Endothelial cell of umbilical vein (primary cell): ENCODE data around the gene PPP1R9A. TPM values are rescaled to one million over a fixed set of nuclear protein-coding genes. Genes with fewer than 3 reads are reported as not detected.

Experiments used
- BruUV-seq: library from RNA; stranded (reverse); fragments of 400-500 nt; replicated peaks from 2 replicates; lab custom pipeline; 2021; lab: Mats Ljungman, UMichigan
- CTCF ChIA-PET: fragments of 300-600, 350-600 bp; sonication (Branson Sonifier 250); formaldehyde crosslinking; loops from one replicate; lab custom pipeline; 2021; ENCODE audit warnings: antibody characterized with exemption, inconsistent platforms; lab: Charles Lee
- POLR2A ChIA-PET: fragments of 300-600, 350-600 bp; sonication (Branson Sonifier 250); formaldehyde crosslinking; loops from one replicate; lab custom pipeline; 2021; ENCODE audit warnings: antibody characterized with exemption, inconsistent platforms; lab: Charles Lee
- DNase-seq: peaks from one replicate; pipeline ENCODE4 v3.0.0-alpha.2; 2011; ENCODE audit warnings: low read depth, low spot score
- FAIRE-seq: peaks from 2 replicates; lab custom pipeline; 2011; peaks lifted over from hg19 to GRCh38; lab: Jason Lieb, UNC
- H2AFZ ChIP-seq: 2 replicates; pipeline ENCODE4 v1.6.0; 2012; ENCODE audit warnings: low read depth, low read length, control low read depth, inconsistent platforms
- H3K27ac ChIP-seq: 2 replicates; pipeline ENCODE4 v1.5.1; 2011; ENCODE audit warnings: low read depth, mild to moderate bottlenecking, control low read depth, low read length, moderate library complexity; ENCODE audit not compliant: insufficient read depth
- H3K27me3 ChIP-seq, 2 experiments: 2 replicates each; pipeline versions ENCODE4 v1.6.0 to v1.6.1; 2011; ENCODE audit warnings: low read length in 2 of 2, mixed read lengths in 1 of 2; ENCODE audit not compliant: control insufficient read depth in 2 of 2, insufficient read depth in 2 of 2
- H3K36me3 ChIP-seq, 2 experiments: 2 replicates in 1 of 2; 3 replicates in 1 of 2; pipeline ENCODE4 v1.5.1; 2011; ENCODE audit warnings: low read length in 2 of 2, mild to moderate bottlenecking in 1 of 2, moderate library complexity in 1 of 2; ENCODE audit not compliant: control insufficient read depth in 2 of 2, insufficient read depth in 2 of 2; ENCODE audit errors: extremely low read depth in 1 of 2
- H3K4me1 ChIP-seq: 3 replicates; pipeline ENCODE4 v1.5.1; 2011; ENCODE audit warnings: mild to moderate bottlenecking, low read length; ENCODE audit not compliant: control insufficient read depth, insufficient read depth; ENCODE audit errors: extremely low read depth
- H3K4me2 ChIP-seq: 2 replicates; pipeline ENCODE4 v1.6.1; 2011; ENCODE audit warnings: low read length, control low read depth, mixed read lengths; ENCODE audit not compliant: insufficient read depth
- H3K4me3 ChIP-seq, 3 experiments: fragments of 200-600 bp in 1 of 3; sonication (generic), shearing (Covaris generic) in 1 of 3; replicated peaks in 1 of 3; 2 replicates each; pipeline ENCODE4 v1.5.1; 2011 to 2016; ENCODE audit warnings: control low read depth in 3 of 3, low read length in 3 of 3, mild to moderate bottlenecking in 2 of 3, inconsistent platforms in 1 of 3, low read depth in 1 of 3, moderate library complexity in 1 of 3; ENCODE audit not compliant: insufficient read depth in 1 of 3
- H3K79me2 ChIP-seq: 2 replicates; pipeline ENCODE4 v1.6.0; 2012; ENCODE audit warnings: low read length, inconsistent platforms; ENCODE audit not compliant: control insufficient read depth, insufficient read depth
- H3K9ac ChIP-seq: replicated peaks from 2 replicates; pipeline ENCODE3; 2011; ENCODE audit warnings: low read length, control low read depth; ENCODE audit not compliant: insufficient read depth; ENCODE audit errors: extremely low read depth
- H3K9me1 ChIP-seq: replicated peaks from 3 replicates; pipeline ENCODE4 v1.6.0; 2011; ENCODE audit warnings: mild to moderate bottlenecking, low read length; ENCODE audit not compliant: control insufficient read depth, insufficient read depth; ENCODE audit errors: extremely low read depth
- H3K9me3 ChIP-seq: replicated peaks from 2 replicates; pipeline ENCODE4 v1.5.1; 2012; ENCODE audit warnings: low read length, inconsistent platforms; ENCODE audit not compliant: control insufficient read depth, insufficient read depth
- H4K20me1 ChIP-seq: replicated peaks from 2 replicates; pipeline ENCODE3; 2011; ENCODE audit warnings: mild to moderate bottlenecking, low read length; ENCODE audit not compliant: control insufficient read depth, insufficient read depth; ENCODE audit errors: extremely low read depth
- EZH2 ChIP-seq: IDR thresholded peaks from 2 replicates; pipeline ENCODE4 v1.6.1; 2012; ENCODE audit warnings: borderline replicate concordance, low read depth, mild to moderate bottlenecking, moderate library complexity, low read length, inconsistent platforms; ENCODE audit not compliant: severe bottlenecking
- FOS ChIP-seq: IDR thresholded peaks from 2 replicates; pipeline ENCODE4 v1.6.1; 2011; ENCODE audit warnings: mild to moderate bottlenecking, low read length, moderate library complexity, borderline replicate concordance; ENCODE audit not compliant: insufficient read depth
- GATA2 ChIP-seq: IDR thresholded peaks from 2 replicates; pipeline ENCODE4 v1.7.0; 2011; ENCODE audit warnings: low read depth, mild to moderate bottlenecking, moderate library complexity, mixed read lengths, low read length; ENCODE audit not compliant: insufficient read length, insufficient read depth
- JUN ChIP-seq: IDR thresholded peaks from 2 replicates; pipeline ENCODE4 v1.6.1; 2011; ENCODE audit warnings: borderline replicate concordance, low read depth; ENCODE audit not compliant: insufficient read length, insufficient read depth
- MYC ChIP-seq: IDR thresholded peaks from one replicate; pipeline ENCODE4 v1.6.1; 2011; ENCODE audit warnings: mild to moderate bottlenecking, low read depth, low read length
- POLR2A ChIP-seq: IDR thresholded peaks from 2 replicates; pipeline ENCODE4 v1.6.1; 2012; ENCODE audit warnings: low read depth, mild to moderate bottlenecking, control low read depth, low read length
- dilution Hi-C: fragments of 300-500 bp; cut with MboI; formaldehyde crosslinking; loops from one replicate; pipeline ENCODE4 v1.15.0; 2019; ENCODE audit warnings: low sequenced_read_pairs; ENCODE audit not compliant: extremely low pct_ligation_motif_present
- intact Hi-C: fragments of 100-400 bp; cut with micrococcal nuclease; formaldehyde crosslinking; loops from one replicate; pipeline ENCODE4 v1.10.0; 2022
- polyA plus RNA-seq, 4 experiments: library from polyadenylated mRNA; depleted of rRNA in 3 of 4; stranded (reverse) in 3 of 4; unstranded in 1 of 4; fragments of >200 nt; gene quantifications; 2 replicates each; pipeline versions ENCODE4 v1.2.1 to v1.2.3, GENCODE V29; 2011 to 2012; ENCODE audit warnings: missing spikeins in 1 of 4
- total RNA-seq: library from RNA; stranded (reverse); gene quantifications from 2 replicates; pipeline ENCODE4 v1.2.3, GENCODE V29; 2021
- TF ChIP-seq, protein P1 (sequence below): IDR thresholded peaks from 2 replicates; pipeline ENCODE4 v1.6.1; 2011; ENCODE audit not compliant: insufficient read depth, insufficient read length
- TF ChIP-seq, protein P2 (sequence below), 2 donors: IDR thresholded peaks; 1 replicate in 1 of 2; 2 replicates in 1 of 2; pipeline ENCODE4 v1.5.1; 2011; ENCODE audit warnings: low read length in 2 of 2, mild to moderate bottlenecking in 2 of 2, moderate library complexity in 2 of 2, control low read depth in 1 of 2, inconsistent platforms in 1 of 2, low read depth in 1 of 2; ENCODE audit not compliant: insufficient read depth in 1 of 2; ENCODE audit errors: extremely low read depth in 1 of 2

PPP1R9A gene
- total and polyA plus RNA-seq, 2 donors (not counting 3 experiments of a cell fraction or from before 2014, with no cell fraction given): 0.50 to 3.0 TPM

DNA sequence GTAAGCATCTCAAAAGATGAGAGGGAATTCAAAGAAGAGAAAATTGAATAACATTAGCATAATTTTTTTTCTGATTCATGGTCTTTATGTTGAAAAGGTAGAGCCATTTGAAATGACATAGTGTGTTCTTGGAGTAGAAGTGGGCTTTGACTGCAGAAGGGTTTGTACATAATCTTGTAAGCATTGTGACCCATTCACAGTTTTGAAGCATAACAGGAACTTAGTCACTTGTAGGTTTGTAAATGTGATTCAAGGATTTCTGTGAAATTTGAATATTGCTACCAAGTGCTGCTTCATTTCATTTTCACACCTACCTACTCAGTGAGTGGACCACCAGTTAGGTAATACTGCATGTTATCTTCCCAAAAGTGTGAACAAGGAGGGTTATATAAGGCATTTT, 348.3 kb downstream of the PPP1R9A start:
- H4K20me1 ChIP-seq: no peaks in the 10 kb centered on the region
- CTCF ChIA-PET: interaction anchor here (0.9 to 1.1 kb wide), 2 partner anchors 9 to 14 kb away, joined by 3 to 4 read pairs; no protein-coding TSS in a partner anchor
- no peaks in the 10 kb centered on the region for H3K36me3 ChIP-seq
- no peaks in the 10 kb centered on the region for H3K79me2 ChIP-seq
- H3K9ac ChIP-seq: no peak overlapping the region
- no peak overlapping the region for H3K4me3 ChIP-seq
- H3K9me3 ChIP-seq: no peaks in the 10 kb centered on the region
- H3K9me1 ChIP-seq: no peaks in the 10 kb centered on the region
- no peaks in the 10 kb centered on the region for H3K27me3 ChIP-seq
- H3K4me2 ChIP-seq: no peak overlapping the region
- dilution Hi-C loops (no loop called here), intact Hi-C loops (no loop called here)
- TF ChIP-seq FOS (no peak), MYC (no peak)
- TF ChIP-seq, protein P1, sequence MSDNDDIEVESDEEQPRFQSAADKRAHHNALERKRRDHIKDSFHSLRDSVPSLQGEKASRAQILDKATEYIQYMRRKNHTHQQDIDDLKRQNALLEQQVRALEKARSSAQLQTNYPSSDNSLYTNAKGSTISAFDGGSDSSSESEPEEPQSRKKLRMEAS: no peak
- TF ChIP-seq, protein P2, sequence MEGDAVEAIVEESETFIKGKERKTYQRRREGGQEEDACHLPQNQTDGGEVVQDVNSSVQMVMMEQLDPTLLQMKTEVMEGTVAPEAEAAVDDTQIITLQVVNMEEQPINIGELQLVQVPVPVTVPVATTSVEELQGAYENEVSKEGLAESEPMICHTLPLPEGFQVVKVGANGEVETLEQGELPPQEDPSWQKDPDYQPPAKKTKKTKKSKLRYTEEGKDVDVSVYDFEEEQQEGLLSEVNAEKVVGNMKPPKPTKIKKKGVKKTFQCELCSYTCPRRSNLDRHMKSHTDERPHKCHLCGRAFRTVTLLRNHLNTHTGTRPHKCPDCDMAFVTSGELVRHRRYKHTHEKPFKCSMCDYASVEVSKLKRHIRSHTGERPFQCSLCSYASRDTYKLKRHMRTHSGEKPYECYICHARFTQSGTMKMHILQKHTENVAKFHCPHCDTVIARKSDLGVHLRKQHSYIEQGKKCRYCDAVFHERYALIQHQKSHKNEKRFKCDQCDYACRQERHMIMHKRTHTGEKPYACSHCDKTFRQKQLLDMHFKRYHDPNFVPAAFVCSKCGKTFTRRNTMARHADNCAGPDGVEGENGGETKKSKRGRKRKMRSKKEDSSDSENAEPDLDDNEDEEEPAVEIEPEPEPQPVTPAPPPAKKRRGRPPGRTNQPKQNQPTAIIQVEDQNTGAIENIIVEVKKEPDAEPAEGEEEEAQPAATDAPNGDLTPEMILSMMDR (IDR thresholded peaks at IDR 0.05; ENCODE audit: extremely low read depth in 1 of 2, insufficient read depth in 1 of 2, low read depth in 1 of 2, low read length in 2 of 2): no peak
- H3K27ac ChIP-seq: no peak overlapping the region
- no peak overlapping the region for H2AFZ ChIP-seq
- POLR2A ChIA-PET: no interaction called here
- no peaks in the 10 kb centered on the region for H3K4me1 ChIP-seq
- FAIRE-seq (peak; percentile 38), DNase-seq (no peak)
- no TSS peak for BruUV-seq

DNA sequence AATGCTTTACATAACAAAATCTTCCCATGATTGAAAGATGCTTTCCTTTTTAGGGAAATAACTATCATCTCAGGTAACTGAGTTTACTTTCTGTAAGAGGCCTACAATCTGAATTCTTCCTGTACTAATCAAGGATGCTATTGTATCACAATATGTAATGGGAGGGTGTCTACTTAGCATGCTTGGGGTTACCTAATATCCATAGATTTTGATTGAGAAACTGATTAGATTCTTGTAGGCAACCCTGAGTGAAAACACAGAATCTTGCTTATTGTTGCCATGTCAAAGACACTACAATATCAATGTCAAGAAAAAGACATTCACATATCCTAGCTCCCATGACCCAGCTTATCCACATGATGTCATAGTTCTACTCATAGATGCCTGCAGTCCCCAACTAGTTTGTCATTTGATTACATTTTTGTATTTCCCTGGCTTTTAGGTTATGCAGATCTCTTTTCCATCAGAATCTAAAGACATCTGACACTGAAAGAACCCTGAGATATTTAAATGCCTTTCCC, 354.6 kb downstream of the PPP1R9A start:
- ChIA-PET POLR2A (no interaction called here), CTCF (interaction anchor here (1.0 to 1.1 kb wide), 2 partner anchors 13 to 15 kb away, joined by 3 to 4 read pairs; no protein-coding TSS in a partner anchor)
- H3K9me3 ChIP-seq: no peaks in the 10 kb centered on the region
- no peak overlapping the region for H3K4me2 ChIP-seq
- no peaks in the 10 kb centered on the region for H3K4me1 ChIP-seq
- TF ChIP-seq POLR2A: no peak
- TF ChIP-seq GATA2: no peak
- TF ChIP-seq JUN: no peak
- no peak for TF ChIP-seq EZH2
- no peaks in the 10 kb centered on the region for H3K9me1 ChIP-seq
- BruUV-seq: no TSS peak
- H3K79me2 ChIP-seq: no peaks in the 10 kb centered on the region
- no peak overlapping the region for H3K4me3 ChIP-seq
- intact Hi-C loops (no loop called here), dilution Hi-C loops (no loop called here)
- no peak overlapping the region for H3K27ac ChIP-seq
- no peak overlapping the region for H2AFZ ChIP-seq
- no peak overlapping the region for H3K9ac ChIP-seq
- no peak for FAIRE-seq
- no peaks in the 10 kb centered on the region for H3K27me3 ChIP-seq
- DNase-seq: no peak
- H3K36me3 ChIP-seq: no peaks in the 10 kb centered on the region
- no peaks in the 10 kb centered on the region for H4K20me1 ChIP-seq
